K562 (cell line): Measurements from ENCODE around the gene NTSR2.

Experiments
- BHLHE40 ChIP-seq: IDR thresholded peaks from 2 replicates; pipeline ENCODE4 v1.6.1; 2011; ENCODE audit warnings: low read length, improper control_type of control experiment
- FOXP1 ChIP-seq: sonication (generic); formaldehyde crosslinking; IDR thresholded peaks from 2 replicates; pipeline ENCODE4 v1.8.0; 2022; ENCODE audit warnings: mild to moderate bottlenecking, missing genetic modification reagents
- GTF3C2 ChIP-seq: IDR thresholded peaks from 3 replicates; pipeline ENCODE4 v1.6.1; 2011; ENCODE audit warnings: borderline replicate concordance, mild to moderate bottlenecking, moderate library complexity; ENCODE audit not compliant: insufficient read length; ENCODE audit errors: extremely low read depth
- IRF9 ChIP-seq: fragments of 450-650 bp; IDR thresholded peaks from 2 replicates; pipeline ENCODE4 v1.6.1; 2016; ENCODE audit warnings: missing biosample characterization, missing genetic modification characterization
- JUN ChIP-seq, 2 experiments: sonication (generic) in 1 of 2; formaldehyde crosslinking in 1 of 2; IDR thresholded peaks; 2 replicates each; pipeline versions ENCODE4 v1.6.1 to v1.8.0; 2012 to 2022; ENCODE audit warnings: borderline replicate concordance in 2 of 2, mild to moderate bottlenecking in 2 of 2, improper control_type of control experiment in 1 of 2, low read depth in 1 of 2, low read length in 1 of 2, missing genetic modification reagents in 1 of 2
- MTA2 ChIP-seq: fragments of 450-650 bp; IDR thresholded peaks from 2 replicates; pipeline ENCODE4 v1.6.1; 2016; ENCODE audit warnings: low read depth
- TARDBP ChIP-seq: fragments of 450-650 bp; IDR thresholded peaks from 2 replicates; pipeline ENCODE4 v1.6.1; 2016
- ZFP1 ChIP-seq: fragments of 450-650 bp; formaldehyde crosslinking; IDR thresholded peaks from 2 replicates; pipeline ENCODE4 v1.4.0; 2020; ENCODE audit warnings: mild to moderate bottlenecking, mixed read lengths
- TF ChIP-seq, protein P1 (sequence below), 2 experiments: fragments of 450-650 bp; formaldehyde crosslinking in 1 of 2; IDR thresholded peaks; 2 replicates each; pipeline versions ENCODE4 v1.4.0 to v1.6.1; 2014 to 2020; ENCODE audit warnings: mild to moderate bottlenecking in 2 of 2, borderline replicate concordance in 1 of 2, low read depth in 1 of 2
- TF ChIP-seq, protein P2 (sequence below): fragments of 250-450 bp; sonication (Bioruptor Pico); IDR thresholded peaks from 2 replicates; pipeline ENCODE4 v1.4.0; 2020; ENCODE audit warnings: mild to moderate bottlenecking, moderate library complexity

DNA sequence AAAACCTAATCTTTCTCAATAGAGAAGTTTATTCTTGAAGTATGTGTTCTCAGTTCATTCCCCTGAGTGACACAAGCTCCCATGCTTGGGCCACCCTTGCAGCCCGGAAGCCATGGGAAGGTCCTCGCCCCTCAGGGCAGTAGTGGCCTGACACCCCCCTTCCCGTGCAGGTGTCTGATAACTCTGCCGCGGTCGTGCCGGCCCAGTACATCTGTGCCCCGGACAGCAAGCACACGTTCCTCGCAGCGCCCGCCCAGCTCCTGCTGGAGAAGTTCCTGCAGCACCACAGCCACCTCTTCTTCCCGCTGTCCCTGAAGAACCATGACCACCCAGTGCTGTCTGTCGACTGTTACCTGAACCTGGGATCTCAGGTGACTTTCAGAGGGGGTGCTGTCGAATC, 32.4 kb downstream of the NTSR2 start:
- TF ChIP-seq GTF3C2 (no peak), ZFP1 (CRISPR knock-in tag) (no peak), BHLHE40 (no peak), FOXP1 (CRISPR knock-in tag) (no peak), MTA2 (no peak), IRF9 (tag) (no peak), JUN (IDR thresholded peaks at IDR 0.05; ENCODE audit: borderline replicate concordance, low read depth, low read length) (no peak), JUN (CRISPR knock-in tag; IDR thresholded peaks at IDR 0.05; ENCODE audit: borderline replicate concordance) (no peak), TARDBP (no peak)
- TF ChIP-seq, protein P1, sequence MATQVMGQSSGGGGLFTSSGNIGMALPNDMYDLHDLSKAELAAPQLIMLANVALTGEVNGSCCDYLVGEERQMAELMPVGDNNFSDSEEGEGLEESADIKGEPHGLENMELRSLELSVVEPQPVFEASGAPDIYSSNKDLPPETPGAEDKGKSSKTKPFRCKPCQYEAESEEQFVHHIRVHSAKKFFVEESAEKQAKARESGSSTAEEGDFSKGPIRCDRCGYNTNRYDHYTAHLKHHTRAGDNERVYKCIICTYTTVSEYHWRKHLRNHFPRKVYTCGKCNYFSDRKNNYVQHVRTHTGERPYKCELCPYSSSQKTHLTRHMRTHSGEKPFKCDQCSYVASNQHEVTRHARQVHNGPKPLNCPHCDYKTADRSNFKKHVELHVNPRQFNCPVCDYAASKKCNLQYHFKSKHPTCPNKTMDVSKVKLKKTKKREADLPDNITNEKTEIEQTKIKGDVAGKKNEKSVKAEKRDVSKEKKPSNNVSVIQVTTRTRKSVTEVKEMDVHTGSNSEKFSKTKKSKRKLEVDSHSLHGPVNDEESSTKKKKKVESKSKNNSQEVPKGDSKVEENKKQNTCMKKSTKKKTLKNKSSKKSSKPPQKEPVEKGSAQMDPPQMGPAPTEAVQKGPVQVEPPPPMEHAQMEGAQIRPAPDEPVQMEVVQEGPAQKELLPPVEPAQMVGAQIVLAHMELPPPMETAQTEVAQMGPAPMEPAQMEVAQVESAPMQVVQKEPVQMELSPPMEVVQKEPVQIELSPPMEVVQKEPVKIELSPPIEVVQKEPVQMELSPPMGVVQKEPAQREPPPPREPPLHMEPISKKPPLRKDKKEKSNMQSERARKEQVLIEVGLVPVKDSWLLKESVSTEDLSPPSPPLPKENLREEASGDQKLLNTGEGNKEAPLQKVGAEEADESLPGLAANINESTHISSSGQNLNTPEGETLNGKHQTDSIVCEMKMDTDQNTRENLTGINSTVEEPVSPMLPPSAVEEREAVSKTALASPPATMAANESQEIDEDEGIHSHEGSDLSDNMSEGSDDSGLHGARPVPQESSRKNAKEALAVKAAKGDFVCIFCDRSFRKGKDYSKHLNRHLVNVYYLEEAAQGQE (IDR thresholded peaks at IDR 0.05; ENCODE audit: borderline replicate concordance): no peak
- TF ChIP-seq, protein P1 (CRISPR knock-in tag; IDR thresholded peaks at IDR 0.05; ENCODE audit: low read depth): no peak
- TF ChIP-seq, protein P2, sequence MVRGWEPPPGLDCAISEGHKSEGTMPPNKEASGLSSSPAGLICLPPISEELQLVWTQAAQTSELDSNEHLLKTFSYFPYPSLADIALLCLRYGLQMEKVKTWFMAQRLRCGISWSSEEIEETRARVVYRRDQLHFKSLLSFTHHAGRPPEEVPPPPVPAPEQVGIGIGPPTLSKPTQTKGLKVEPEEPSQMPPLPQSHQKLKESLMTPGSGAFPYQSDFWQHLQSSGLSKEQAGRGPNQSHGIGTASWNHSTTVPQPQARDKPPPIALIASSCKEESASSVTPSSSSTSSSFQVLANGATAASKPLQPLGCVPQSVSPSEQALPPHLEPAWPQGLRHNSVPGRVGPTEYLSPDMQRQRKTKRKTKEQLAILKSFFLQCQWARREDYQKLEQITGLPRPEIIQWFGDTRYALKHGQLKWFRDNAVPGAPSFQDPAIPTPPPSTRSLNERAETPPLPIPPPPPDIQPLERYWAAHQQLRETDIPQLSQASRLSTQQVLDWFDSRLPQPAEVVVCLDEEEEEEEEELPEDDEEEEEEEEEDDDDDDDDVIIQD (CRISPR knock-in tag): no peak
